HG02571 (cell line): ENCODE results near the gene CALN1.
"Not testable (repeated sequence)": the region's sequence is repeated elsewhere in the genome, so short reads cannot be mapped to it uniquely, and the experiment has no call there.

Experiments
- ATAC-seq: cut with Tn5 transposase; IDR thresholded peaks from one replicate; pipeline ENCODE4 v1.9.1; 2021; ENCODE audit warnings: mild to moderate bottlenecking, moderate library complexity; ENCODE audit not compliant: unreplicated experiment

CALN1 gene

DNA sequence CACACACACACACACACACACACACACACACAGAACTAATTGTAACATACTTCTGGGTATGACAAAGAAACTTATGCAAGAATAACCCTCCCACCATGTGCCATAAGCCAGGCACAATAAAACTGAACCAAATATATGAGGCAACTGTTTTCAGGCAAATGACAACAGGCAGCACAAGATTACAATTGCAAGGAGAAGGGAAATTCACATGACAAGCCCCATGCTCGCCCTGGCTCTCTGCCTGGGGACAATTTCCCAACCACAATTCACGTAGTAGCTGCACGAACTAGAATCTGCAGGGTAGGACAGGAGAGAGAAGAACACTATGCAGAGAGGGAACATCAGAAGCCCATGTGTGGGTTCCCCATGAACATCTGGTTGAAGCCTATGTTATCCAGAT, 143.3 kb downstream of the CALN1 start:
- no peak for ATAC-seq

- no peak for ATAC-seq
These were observed 144.0 kb downstream of the CALN1 start for GRCh38 chr7:72268090-72268489.

GRCh38 chr7:72267291-72267800, 144.8 kb downstream of the CALN1 start:
- no peak for ATAC-seq

GRCh38 chr7:72266771-72267170, 145.4 kb downstream of the CALN1 start:
- ATAC-seq: no peak

DNA sequence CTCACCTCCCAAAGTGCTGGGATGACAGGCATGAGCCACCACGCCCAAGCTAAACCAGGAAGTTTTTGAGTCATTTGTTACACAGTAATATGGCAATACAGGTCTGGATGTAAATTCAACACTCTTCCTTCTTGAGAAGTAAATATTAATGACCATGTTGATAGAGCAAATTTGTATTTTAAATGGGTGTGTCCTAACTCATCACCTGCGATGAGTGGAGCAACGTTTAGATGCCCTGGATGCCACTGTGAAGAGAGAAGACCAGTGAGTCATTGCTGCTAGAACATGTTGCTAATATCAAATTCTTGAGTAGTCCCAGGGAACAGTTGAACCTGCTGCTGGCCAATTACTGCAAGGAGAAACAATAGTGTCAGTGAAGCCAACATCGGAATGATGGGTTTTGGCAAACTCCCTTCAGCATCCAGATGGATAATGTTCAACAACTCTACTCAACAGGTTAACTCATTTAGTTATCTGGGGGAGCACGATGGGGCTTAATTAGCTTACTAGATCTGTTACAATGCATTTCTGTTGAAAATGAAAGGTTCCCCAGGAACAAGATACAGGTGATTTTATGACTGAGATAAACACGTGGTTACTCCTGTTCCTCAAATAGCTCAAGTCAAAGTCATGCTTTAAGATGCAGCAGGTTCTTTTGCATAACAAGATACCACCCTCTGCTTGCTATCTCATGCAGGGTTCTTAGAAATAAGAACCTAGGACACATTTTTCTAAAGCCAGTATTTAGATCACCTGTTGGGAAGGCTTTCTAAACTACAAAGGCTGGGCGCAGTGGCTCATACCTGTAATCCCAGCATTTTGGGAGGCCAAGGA, 146.8 kb downstream of the CALN1 start:
- no peak for ATAC-seq

DNA sequence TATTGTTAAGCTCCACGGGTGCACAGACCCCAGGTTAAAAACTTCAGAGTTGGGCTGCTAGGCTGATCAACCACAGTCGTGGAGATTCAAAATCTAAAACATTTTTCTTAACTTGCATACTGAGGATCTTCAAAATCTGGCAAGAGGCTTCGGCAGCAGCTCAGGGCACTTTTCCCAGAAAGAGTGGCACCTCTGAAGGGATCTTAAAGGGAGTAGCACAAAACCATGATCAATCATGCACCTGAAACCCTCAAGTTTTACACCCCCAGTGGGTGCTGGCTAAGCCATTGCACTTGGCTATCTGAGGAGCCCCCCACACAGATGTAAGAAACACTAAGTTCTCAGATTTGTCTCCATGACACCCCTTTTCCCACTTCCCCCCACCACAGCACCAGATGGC, 151.7 kb downstream of the CALN1 start:
- no peak for ATAC-seq

DNA sequence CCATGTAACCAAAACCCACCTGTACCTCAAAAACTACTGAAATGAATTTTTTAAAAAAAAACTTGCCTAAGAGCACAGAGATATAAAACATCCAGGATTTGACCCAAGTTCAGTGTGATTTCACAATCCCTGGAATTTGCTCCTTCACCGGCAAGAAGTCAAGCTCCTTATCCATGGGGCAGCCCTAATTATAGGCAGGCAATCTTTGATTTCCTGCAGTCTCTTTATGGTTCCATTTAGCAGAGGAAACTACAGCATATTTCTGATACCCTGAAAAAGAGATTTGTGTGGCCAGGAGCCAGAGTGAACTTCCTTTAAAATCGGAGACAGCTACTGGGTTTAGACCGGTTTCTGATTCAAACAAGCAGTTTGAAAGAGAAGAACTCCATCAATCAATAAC, 154.1 kb downstream of the CALN1 start:
- ATAC-seq: no peak

DNA sequence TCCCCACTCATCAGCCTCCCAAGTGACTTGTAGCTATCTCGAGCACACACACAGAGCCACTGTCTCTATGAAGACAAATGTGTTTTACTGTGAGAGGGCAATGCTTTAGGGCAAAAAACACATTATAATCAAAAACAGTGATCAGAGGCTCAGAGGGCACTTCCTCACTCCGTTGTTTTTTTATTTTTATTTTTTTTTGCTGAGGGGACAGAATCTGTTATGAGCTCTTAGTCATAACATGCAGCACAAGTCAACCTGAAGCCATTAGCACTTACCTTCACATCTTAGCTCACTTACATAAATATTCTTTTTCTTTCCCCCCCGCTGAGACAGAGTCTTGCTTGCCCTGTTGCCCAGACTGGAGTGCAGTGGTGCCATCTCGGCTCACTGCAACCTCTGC, 157.7 kb downstream of the CALN1 start:
- no peak for ATAC-seq

- ATAC-seq: no peak
These were observed 163.0 kb downstream of the CALN1 start for GRCh38 chr7:72249106-72249505.

DNA sequence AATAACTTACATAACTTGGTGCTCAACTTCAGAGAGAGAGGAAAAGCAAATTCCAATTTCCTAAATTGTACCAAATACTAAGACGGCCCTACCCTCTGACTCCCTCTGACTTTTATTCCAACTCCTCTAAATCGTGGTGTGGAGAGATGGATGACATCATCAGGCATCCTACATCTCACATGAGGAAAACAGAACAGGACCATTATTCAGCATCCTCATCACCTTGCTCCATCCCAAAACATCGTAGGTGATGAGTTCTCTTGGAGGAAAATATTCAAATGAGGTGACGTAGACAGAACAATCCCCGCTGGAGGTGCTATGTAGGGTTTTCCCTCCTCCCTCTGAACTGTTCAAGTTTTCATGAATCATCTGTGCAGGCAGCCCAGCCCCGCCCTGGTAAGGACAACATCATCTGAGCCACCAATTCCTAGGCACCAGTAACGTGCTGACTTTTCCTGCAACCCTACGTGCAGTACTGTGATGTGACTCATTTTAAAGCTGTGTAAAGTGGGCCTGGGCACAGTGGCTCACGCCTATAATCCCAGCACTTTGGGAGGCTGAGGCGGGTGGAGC, 167.2 kb downstream of the CALN1 start:
- no peak for ATAC-seq

GRCh38 chr7:72243329-72243728, 168.8 kb downstream of the CALN1 start:
- no peak for ATAC-seq

GRCh38 chr7:72235351-72235750, 176.8 kb downstream of the CALN1 start:
- no peak for ATAC-seq

DNA sequence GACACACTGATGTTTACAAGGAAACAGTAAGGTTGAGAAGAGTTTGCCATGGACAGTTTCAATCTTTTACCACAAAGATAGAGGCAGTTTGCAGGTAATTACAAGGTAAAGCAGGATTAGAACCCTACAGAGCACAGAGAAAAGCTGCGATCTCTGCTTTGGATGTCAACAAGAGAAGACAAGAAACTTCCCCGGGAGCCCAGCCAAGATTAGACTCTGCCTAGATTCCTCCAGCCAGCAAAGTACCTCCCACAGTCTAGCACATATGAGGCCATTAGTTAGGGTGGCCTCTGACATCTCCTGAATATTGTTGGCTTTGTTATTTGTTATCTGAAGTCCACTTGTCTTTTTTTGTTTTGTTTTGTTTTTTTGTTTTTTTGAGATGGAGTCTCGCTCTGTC, 178.1 kb downstream of the CALN1 start:
- ATAC-seq: no peak

DNA sequence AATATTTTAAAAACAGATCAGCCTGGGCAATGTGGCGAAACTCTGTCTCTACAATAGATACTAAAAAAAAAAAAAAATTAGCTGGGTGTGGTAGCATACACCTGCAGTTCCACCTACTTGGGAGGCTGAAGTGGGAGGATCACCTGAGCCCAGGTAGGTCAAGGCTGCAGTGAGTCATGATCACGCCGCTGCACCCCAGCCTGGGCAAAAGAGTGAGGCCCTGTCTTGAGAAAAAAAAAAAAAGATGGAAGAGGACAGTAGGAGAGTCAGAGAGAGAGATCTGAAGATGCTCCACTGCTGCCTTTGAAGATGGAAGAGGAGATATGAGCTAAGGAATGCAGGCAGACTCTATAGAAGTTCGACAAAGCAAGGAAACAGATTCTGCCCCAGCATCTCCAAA, 181.9 kb downstream of the CALN1 start:
- no peak for ATAC-seq

- ATAC-seq: no peak
These were observed 188.8 kb downstream of the CALN1 start for GRCh38 chr7:72223351-72223750.

DNA sequence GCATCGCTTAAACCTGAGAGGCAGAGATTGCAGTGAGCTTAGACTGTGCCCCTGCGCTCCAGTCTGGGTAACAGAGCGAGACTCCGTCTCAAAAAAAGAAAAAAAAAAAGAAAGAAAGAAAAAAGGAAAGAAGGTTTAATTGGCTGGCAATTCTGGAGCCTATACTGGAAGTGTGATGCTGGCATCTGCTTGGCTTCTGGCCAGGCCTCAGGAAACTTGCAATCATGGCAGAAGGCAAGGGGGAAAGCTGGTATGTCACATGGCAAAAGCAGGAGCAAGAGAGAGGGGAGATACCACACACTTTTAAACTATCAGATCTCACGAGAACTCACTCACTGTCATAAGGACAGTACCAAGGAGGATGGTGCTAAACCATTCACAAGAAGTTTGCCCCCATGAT, 190.0 kb downstream of the CALN1 start:
- no peak for ATAC-seq

GRCh38 chr7:72219500-72219899, 192.6 kb downstream of the CALN1 start:
- ATAC-seq: no peak

- ATAC-seq: no peak
These were observed 195.0 kb downstream of the CALN1 start for GRCh38 chr7:72217151-72217550.

DNA sequence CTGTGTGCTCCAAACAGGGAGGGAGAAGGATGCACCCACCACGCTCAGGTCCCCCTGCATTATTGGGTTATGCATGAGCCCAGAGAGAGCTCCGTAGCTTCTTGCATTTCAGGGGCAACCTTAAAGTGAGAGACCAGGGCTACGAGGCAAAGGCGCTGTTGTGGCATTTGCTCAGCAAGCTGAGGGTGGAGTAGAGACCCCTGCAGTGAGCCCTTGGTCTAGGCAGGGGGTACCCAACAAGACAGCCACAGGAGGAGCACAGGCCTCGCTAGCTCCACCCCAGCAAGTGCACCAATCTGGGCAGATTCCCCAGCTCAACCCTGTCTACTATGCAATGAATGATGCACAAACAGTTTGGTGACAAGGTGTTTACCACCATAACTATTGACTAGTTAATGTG, 198.4 kb downstream of the CALN1 start:
- no peak for ATAC-seq

DNA sequence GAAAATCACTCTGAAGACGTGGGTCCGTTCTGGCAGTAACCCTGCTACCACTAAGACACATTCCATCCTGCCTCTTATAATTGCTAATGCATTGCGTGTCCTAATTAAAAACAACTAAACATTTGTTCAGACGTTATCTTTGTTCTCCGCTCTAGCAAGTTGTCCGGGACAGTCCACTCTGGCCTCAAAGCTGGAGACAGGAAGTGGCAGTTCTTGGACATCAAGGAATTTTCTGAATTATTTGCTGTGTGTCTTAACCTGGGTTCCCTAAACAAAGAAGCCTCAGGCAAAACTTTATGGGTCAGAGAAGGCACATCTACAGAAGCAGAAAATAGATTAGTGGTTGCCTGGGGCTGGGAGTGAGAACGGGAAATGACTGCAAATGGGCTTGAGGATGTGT, 199.1 kb downstream of the CALN1 start:
- no peak for ATAC-seq

- no peak for ATAC-seq
These were observed 201.0 kb downstream of the CALN1 start for GRCh38 chr7:72211175-72211574.

DNA sequence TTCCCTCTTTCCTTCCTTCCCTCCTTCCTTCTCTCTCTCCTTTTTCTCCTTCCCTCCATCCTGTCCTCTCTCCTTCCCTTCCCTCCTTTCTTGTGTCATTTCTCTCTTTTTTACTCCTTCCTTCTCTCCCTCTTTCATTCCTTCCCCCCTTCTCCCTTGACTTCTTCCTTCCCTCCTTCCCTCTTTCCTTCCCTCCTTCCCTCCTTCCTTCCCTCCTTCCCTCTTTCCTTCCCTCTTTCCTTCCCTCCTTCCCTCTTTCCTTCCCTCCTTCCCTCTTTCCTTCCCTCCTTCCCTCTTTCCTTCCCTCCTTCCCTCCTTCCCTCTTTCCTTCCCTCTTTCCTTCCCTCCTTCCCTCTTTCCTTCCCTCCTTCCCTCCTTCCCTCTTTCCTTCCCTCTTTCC, 203.1 kb downstream of the CALN1 start:
- ATAC-seq: not testable (repeated sequence)

DNA sequence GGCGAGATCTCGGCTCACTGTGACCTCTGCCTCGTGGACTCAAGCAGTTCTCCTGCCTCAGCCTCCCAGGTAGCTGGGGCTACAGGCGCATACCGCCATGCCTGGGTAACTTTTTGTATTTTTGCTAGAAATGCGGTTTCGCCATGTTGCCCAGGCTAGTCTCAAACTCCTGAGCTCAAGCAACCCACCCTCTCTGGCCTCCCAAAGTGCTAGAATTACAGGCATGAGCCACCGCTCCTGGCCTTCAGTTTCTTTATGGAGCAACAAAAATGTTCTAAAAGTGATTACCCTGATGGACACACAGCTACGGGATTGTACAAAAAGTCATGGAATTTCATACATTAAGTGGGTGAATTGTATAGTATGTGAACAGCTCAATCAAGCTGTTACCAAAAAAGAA, 216.0 kb downstream of the CALN1 start:
- no peak for ATAC-seq
